Myometrial cell (primary cell): ENCODE results near the gene PRAMEF10. TPM values are rescaled to one million over a fixed set of nuclear protein-coding genes. Genes with fewer than 3 reads are reported as not detected.

Experiments
- total RNA-seq: library from RNA; depleted of rRNA; stranded (reverse); fragments of >200 nt; gene quantifications from 2 replicates; pipeline ENCODE4 v1.2.3, GENCODE V29; 2015

The PRAMEF10 gene, protein sequence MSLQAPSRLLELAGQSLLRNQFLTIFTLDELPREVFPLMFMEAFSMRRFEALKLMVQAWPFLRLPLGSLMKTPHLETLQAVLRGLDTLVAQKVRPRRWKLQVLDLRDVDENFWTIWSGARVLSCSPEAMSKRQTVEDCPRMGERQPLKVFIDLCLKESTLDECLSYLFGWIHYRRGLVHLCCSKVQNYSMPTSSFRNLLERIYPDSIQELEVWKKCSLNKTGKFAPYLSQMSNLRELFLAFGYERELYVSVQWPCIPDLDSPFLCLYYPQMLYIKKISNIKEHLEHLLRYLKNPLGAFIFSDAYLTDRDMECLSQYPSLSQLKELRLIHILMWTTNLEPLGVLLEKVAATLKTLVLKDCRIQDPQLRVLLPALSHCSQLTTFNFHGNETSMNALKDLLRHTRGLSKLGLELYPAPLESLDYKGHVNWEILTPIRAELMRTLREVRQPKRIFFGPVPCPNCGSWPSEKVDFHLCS
- not detected in 2 replicates for total RNA-seq

DNA sequence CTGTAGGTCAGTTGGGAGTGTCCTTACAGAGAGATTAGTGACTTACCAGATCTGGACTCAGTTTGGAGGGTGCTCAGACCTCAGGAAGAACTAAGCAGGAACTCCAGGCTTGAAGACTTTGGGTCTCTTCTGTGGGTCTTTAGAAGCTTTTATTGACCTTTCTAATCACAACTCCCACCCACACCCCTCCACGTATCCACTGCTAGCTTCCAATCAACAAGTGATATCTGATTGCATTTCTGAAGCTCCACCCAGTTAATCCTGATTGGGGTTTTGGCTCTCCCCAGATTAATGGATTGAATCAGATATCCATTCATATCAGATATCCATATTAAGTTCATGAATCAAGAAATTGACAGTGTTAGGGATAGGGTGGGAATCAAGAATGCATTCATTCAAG is at the start of gene PRAMEF10:
PRAMEF10 (minus strand) TSS at position 101 of the 400 bp plus-strand sequence. CDS start 2,423 bp downstream, outside the sequence.

DNA sequence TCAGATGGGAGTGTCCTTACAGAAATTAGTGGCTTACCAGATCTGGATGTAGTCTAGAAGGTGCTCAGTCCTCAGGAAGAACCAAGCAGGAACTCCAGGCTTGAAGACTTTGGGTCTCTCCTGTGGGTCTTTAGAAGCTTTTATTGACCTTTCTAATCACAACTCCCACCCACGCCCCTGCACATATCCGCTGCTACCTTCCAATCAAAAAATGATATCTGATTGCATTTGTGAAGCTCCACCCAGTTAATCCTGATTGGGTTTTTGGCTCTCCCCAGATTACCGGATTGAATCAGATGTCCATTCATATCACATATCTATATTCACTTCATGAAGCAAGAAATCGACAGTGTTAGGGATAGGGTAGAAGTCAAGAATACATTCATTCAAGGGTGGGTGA is 49.4 kb upstream of the PRAMEF10 start, which contains the start of gene PRAMEF6:
PRAMEF6 (minus strand) TSS at position 101 of the 400 bp plus-strand sequence. CDS start 5,062 bp downstream, outside the sequence.

DNA sequence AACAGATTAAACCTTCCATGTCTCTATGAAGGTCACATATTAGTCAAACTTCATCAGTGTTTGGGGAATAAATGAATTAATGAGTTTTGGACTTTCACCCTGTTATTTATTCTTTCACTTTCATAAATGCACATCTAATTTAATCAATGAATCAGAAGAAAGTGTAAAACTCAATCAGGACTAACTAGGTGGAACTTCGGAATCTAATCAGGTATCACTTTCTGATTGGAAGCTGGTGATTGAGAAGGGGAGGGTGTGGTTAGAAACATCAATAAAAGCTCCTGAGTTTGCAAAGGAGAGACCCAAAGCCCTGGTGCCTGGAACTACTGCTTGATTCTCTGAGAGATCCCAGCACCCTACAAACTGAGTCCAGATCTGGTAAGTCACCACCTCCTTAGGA is 18.2 kb upstream of the PRAMEF10 start, which contains the start of gene PRAMEF7:
PRAMEF7 (plus strand) TSS at position 301 of the 400 bp plus-strand sequence. CDS start 1,083 bp downstream, outside the sequence.

DNA sequence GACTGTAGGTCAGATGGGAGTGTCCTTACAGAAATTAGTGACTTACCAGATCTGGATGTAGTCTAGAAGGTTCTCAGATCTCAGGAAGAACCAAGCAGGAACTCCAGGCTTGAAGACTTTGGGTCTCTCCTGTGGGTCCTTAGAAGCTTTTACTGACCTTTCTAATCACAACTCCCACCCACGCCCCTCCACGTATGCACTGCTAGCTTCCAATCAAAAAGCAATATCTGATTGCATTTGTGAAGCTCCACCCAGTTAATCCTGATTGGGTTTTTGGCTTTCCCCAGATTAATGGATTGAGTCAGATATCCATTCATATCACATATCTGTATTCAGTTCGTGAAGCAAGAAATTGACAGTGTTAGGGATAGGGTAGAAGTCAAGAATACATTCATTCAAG is 12.0 kb downstream of the PRAMEF10 start, which contains the start of gene PRAMEF4:
PRAMEF4 (minus strand) TSS at position 101 of the 400 bp plus-strand sequence. CDS start 2,807 bp downstream, outside the sequence.

DNA sequence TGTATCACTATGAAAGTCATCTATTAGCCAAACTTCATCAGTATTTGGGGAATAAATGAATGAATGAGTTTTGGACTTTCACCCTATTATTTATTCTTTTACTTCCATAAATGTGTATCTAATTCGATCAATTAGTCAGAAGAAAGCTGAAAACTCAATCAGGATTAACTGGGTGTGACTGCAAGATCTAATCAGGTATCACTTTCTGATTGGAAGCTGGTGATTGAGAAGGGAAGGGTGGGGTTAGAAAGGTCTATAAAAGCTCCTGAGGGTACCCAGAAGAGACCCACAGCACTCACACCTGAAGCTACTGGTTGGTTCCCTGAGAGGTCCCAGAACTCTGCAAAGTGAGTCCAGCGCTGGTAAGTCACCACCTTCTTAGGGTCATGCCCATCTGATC is 41.3 kb downstream of the PRAMEF10 start, which contains the start of gene PRAMEF2:
PRAMEF2 (plus strand) TSS at position 301 of the 400 bp plus-strand sequence. CDS start 1,924 bp downstream, outside the sequence.

DNA sequence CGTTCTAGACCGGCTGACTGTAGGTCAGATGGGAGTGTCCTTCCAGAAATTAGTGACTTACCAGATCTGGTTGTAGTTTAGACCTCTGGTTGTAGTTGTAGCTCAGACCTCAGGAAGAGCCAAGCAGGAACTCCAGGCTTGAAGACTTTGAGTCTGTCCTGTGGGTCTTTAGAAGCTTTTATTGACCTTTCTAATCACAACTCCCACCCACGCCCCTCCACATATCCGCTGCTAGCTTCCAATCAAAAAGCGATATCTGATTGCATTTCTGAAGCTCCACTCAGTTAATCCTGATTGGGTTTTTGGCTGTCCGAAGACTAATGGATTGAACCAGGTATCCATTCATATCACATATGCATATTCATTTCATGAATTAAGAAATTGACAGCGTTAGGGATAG is 49.5 kb downstream of the PRAMEF10 start, which contains the start of gene HNRNPCL1:
HNRNPCL1 (minus strand) TSS at position 101 of the 400 bp plus-strand sequence. CDS start 431 bp downstream, outside the sequence.

Other genes starting within 250 kb of the PRAMEF10 start
- not detected in 2 replicates for gene AADACL3, start 182.2 kb downstream of the PRAMEF10 start, total RNA-seq
- gene CFAP107, start 152.1 kb downstream of the PRAMEF10 start, total RNA-seq: not detected in 2 replicates
- not detected in 2 replicates for gene PRAMEF12, start 124.5 kb downstream of the PRAMEF10 start, total RNA-seq
- not detected in 2 replicates for gene PRAMEF1, start 106.9 kb downstream of the PRAMEF10 start, total RNA-seq
- gene PRAMEF11, start 66.9 kb downstream of the PRAMEF10 start, total RNA-seq: not detected in 2 replicates
- not detected in 2 replicates for gene HNRNPCL1, start 49.5 kb downstream of the PRAMEF10 start, total RNA-seq
- not detected in 2 replicates for gene PRAMEF2, start 41.2 kb downstream of the PRAMEF10 start, total RNA-seq
- gene PRAMEF4, start 12.1 kb downstream of the PRAMEF10 start, total RNA-seq: not detected in 2 replicates
- not detected in 2 replicates for gene PRAMEF7, start 18.3 kb upstream of the PRAMEF10 start, total RNA-seq
- not detected in 2 replicates for gene PRAMEF6, start 49.3 kb upstream of the PRAMEF10 start, total RNA-seq
- not detected in 2 replicates for gene PRAMEF27, start 158.3 kb upstream of the PRAMEF10 start, total RNA-seq
- gene HNRNPCL3, start 162.5 kb upstream of the PRAMEF10 start, total RNA-seq: not detected in 2 replicates
- gene PRAMEF25, start 172.5 kb upstream of the PRAMEF10 start, total RNA-seq: not detected in 2 replicates
- gene HNRNPCL2, start 218.6 kb upstream of the PRAMEF10 start, total RNA-seq: not detected in 2 replicates